ENCODE results near the gene AK5.

Gene AK5

DNA sequence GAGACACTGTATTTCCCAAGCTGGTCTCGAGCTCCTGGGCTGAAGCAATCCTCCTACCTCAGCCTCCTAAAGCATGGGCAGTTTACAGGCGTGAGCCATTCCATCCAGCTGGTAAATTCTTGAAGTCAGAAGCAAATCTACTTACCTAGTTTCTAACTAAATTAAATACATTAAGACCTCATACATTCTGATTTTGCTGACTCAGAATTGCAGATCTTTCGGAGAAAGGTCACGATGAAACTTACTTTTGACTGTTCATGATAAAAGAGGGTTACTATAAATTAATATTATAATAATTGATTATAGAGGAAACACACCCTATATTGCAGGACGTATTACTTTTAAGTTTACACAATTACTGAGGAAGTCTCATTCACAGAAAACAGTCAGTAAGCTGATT lies 268.3 kb downstream of the AK5 start:
- Histone ChIP-seq H3K4me3 (ENCODE audit: low read length) (no peak overlapping the region), H3K36me3 (ENCODE audit: insufficient read depth, low read length) (no peaks in the 10 kb centered on the region), H3K4me1 (ENCODE audit: control insufficient read depth, insufficient read depth, low read length) (peaks cover 17% of the 10 kb centered on the region), H3K4me2 (ENCODE audit: low read length) (no peak overlapping the region), H3K27me3 (ENCODE audit: control insufficient read depth, insufficient read depth, low read length) (no peaks in the 10 kb centered on the region), H3K9ac (ENCODE audit: low read depth, low read length) (no peak overlapping the region), H3K9me3 (replicated peaks; ENCODE audit: low read length) (no peaks in the 10 kb centered on the region)

DNA sequence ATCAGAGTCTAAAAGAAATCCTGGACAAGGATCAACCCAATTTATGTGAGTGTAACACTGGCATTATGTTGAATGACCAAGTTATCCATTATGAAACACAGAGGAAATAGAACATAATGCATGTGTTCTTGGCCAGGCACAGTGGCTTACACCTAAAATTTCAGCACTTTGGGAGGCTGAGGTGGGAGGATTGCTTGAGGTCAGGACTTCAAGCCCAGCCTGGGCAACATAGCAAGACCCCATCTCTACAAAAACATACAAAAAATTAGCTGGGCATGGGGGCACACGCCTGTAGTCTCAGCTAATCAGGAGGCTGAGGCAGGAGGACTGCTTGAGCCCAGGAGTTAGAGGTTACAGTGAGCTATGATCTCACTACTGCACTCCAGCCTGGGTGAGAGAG lies 270.8 kb downstream of the AK5 start:
- H3K27me3 ChIP-seq (ENCODE audit: control insufficient read depth, insufficient read depth, low read length): no peaks in the 10 kb centered on the region
- H3K9ac ChIP-seq (ENCODE audit: low read depth, low read length): no peak overlapping the region
- no peak overlapping the region for H3K4me2 ChIP-seq (ENCODE audit: low read length)
- peaks cover 17% of the 10 kb centered on the region for H3K4me1 ChIP-seq (ENCODE audit: control insufficient read depth, insufficient read depth, low read length)
- peaks cover 8% of the 10 kb centered on the region for H3K36me3 ChIP-seq (ENCODE audit: insufficient read depth, low read length)
- H3K9me3 ChIP-seq (replicated peaks; ENCODE audit: low read length): no peaks in the 10 kb centered on the region
- no peak overlapping the region for H3K4me3 ChIP-seq (ENCODE audit: low read length)

DNA sequence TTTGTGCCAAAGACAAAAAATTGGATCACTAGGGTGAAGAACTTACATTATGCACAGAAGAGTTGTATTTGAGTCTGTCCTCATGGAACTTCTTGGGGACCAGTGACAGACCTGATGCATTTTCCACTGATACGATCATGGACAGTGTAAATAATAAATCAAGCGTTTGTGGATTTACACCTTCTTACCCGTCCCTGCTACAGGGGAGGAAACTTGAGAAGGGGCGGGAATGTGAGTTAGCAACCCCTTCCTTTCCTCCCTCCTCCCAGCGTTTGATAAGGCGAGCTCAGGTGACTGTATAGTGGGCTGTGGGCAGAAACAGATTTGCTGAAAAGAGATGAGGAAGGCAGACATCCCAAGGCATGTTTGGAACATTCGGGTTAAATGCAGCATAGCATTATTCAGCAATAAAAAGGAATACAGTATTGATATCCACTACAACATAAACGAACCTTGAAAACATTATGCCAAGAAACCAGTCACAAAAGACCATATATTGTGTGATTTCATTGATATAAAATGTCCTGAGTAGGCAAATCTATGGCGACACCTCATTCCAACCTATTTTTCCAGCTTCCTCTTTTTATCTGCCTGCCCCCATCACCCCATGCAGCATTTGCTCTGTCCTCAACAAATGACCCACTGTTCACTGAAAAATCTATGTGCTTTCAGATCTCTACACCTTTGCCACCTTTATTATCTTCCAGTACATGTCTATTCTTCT lies 271.9 kb downstream of the AK5 start:
- no peak overlapping the region for H3K4me2 ChIP-seq (ENCODE audit: low read length)
- H3K27me3 ChIP-seq (ENCODE audit: control insufficient read depth, insufficient read depth, low read length): no peaks in the 10 kb centered on the region
- no peak overlapping the region for H3K9ac ChIP-seq (ENCODE audit: low read depth, low read length)
- no peaks in the 10 kb centered on the region for H3K9me3 ChIP-seq (replicated peaks; ENCODE audit: low read length)
- H3K4me1 ChIP-seq (ENCODE audit: control insufficient read depth, insufficient read depth, low read length): peaks cover 8% of the 10 kb centered on the region
- H3K36me3 ChIP-seq (ENCODE audit: insufficient read depth, low read length): peaks cover 14% of the 10 kb centered on the region
- H3K4me3 ChIP-seq (ENCODE audit: low read length): no peak overlapping the region

DNA sequence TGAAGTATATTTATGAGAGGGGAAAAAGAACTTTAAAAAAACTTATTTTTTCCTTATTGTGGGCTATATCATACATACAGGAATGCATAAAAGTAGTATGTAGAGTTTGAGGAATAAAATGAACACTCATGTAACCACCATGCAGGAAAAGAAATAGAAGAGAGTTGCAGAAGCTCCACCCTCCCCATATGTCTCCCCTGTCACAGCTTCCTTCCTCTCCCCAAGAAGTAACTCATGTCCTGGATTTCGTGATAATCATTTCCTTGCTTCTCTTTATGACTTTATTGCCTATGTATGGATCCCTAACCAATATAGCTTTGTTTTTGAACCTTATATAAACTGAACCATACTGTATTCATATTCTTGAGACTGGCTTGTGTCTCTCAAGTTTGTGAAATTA lies 274.2 kb downstream of the AK5 start:
- H3K27me3 ChIP-seq (ENCODE audit: control insufficient read depth, insufficient read depth, low read length): no peaks in the 10 kb centered on the region
- H3K9ac ChIP-seq (ENCODE audit: low read depth, low read length): no peak overlapping the region
- H3K9me3 ChIP-seq (replicated peaks; ENCODE audit: low read length): no peaks in the 10 kb centered on the region
- no peak overlapping the region for H3K4me2 ChIP-seq (ENCODE audit: low read length)
- H3K4me3 ChIP-seq (ENCODE audit: low read length): no peak overlapping the region
- H3K4me1 ChIP-seq (ENCODE audit: control insufficient read depth, insufficient read depth, low read length): peaks cover 8% of the 10 kb centered on the region
- H3K36me3 ChIP-seq (ENCODE audit: insufficient read depth, low read length): peaks cover 36% of the 10 kb centered on the region

DNA sequence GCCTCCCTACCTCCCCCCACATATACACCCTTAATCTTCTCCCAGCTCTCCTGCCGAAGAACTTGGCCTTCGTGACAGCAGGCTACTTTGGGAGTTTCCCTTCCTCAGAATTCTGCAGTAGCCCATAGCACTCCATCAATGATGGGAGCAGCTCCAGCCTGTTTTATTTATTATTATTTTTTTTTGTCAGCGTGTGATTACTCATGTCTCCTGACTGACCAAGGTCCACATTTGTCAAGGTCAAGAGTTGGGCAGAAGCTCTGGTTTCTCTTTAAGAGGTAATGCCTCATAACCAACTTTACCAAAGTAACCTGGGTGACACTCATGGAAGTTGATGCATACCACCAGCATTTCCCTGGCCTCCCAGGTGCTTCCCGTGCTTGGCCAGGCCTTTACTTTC lies 275.2 kb downstream of the AK5 start:
- Histone ChIP-seq H3K4me1 (ENCODE audit: control insufficient read depth, insufficient read depth, low read length) (peaks cover 8% of the 10 kb centered on the region), H3K27me3 (ENCODE audit: control insufficient read depth, insufficient read depth, low read length) (no peaks in the 10 kb centered on the region), H3K9ac (ENCODE audit: low read depth, low read length) (no peak overlapping the region), H3K36me3 (ENCODE audit: insufficient read depth, low read length) (peaks cover 46% of the 10 kb centered on the region), H3K9me3 (replicated peaks; ENCODE audit: low read length) (no peaks in the 10 kb centered on the region), H3K4me2 (ENCODE audit: low read length) (no peak overlapping the region), H3K4me3 (ENCODE audit: low read length) (no peak overlapping the region)

DNA sequence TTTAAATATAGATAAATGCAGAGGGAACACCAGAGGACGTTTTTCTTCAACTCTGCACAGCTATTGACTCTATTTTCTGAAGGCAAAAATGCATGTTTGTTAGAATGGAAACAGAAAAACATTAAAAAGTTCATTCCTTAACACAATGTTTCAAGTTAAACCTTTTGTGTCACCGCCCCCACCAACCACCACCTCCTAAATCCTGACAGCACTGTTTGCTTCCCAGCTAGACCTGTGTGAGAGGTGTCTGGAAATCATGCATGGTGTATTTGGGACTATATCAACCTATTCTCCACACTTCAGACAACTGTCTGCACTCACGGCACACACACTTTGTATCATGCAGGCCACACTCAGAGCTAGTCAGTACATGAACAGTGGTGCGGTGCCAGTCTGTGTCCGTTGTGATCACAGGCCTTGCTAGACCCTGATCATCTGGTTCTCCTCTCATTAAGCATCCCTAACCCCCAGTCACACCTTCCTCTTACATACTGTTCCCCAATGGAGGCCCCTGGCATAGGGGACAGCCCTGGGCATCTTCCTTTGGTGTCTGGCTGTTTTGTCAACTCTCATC lies 276.9 kb downstream of the AK5 start:
- H3K27me3 ChIP-seq (ENCODE audit: control insufficient read depth, insufficient read depth, low read length): no peaks in the 10 kb centered on the region
- no peak overlapping the region for H3K4me3 ChIP-seq (ENCODE audit: low read length)
- H3K36me3 ChIP-seq (ENCODE audit: insufficient read depth, low read length): peaks cover 52% of the 10 kb centered on the region
- H3K9me3 ChIP-seq (replicated peaks; ENCODE audit: low read length): no peaks in the 10 kb centered on the region
- H3K4me2 ChIP-seq (ENCODE audit: low read length): no peak overlapping the region
- no peak overlapping the region for H3K9ac ChIP-seq (ENCODE audit: low read depth, low read length)
- H3K4me1 ChIP-seq (ENCODE audit: control insufficient read depth, insufficient read depth, low read length): peaks cover 8% of the 10 kb centered on the region

DNA sequence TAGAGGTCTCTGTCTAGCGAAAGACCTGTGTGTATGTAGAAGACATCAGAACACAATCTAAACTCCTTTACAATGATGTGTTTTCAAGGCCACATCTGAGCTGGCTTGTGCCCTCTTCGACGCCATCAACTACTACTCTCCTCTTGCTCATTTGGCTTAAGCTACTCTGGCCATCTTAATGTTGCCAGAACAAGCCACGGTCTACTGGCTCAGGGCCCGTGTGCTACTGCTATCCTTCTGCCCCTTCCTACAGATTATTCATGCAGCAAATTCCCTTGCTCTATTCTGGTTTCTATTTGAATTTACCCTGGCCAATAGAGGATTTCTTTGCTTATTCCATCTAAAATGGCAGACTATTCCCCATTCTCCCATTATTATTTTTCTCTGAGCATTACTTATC lies 278.9 kb downstream of the AK5 start:
- Histone ChIP-seq H3K9me3 (replicated peaks; ENCODE audit: low read length) (no peaks in the 10 kb centered on the region), H3K36me3 (ENCODE audit: insufficient read depth, low read length) (peaks cover 70% of the 10 kb centered on the region), H3K4me1 (ENCODE audit: control insufficient read depth, insufficient read depth, low read length) (peaks cover 8% of the 10 kb centered on the region), H3K4me3 (ENCODE audit: low read length) (no peak overlapping the region), H3K27me3 (ENCODE audit: control insufficient read depth, insufficient read depth, low read length) (no peaks in the 10 kb centered on the region), H3K4me2 (ENCODE audit: low read length) (no peak overlapping the region), H3K9ac (ENCODE audit: low read depth, low read length) (no peak overlapping the region)

DNA sequence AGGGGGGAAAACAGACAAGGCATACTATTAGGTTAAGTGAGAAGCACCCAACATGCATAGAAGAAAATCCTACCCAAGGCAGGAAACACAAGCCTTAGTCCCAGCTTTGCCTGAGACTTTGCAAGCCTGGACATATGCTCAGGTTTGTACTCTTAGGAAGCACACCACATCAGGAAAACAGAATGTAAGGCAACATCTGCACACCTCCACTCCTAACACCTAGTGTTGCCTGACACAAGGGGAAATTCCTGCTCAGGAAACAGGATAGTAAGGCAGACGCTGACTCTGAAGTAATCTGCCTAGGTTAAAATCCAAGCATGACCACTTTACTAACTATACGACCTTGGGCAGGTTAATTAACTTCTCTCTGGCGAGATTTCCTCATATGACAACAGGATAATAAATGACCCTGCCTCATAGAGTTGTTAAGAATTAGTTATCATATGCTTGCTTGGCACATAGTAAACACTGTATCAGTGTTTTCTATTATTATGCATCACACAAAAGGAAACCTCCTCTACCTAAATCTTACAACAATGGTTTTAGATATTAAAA lies 280.9 kb downstream of the AK5 start:
- no peak overlapping the region for H3K4me2 ChIP-seq (ENCODE audit: low read length)
- no peak overlapping the region for H3K9ac ChIP-seq (ENCODE audit: low read depth, low read length)
- no peaks in the 10 kb centered on the region for H3K9me3 ChIP-seq (replicated peaks; ENCODE audit: low read length)
- H3K4me3 ChIP-seq (ENCODE audit: low read length): no peak overlapping the region
- H3K4me1 ChIP-seq (ENCODE audit: control insufficient read depth, insufficient read depth, low read length): no peaks in the 10 kb centered on the region
- H3K36me3 ChIP-seq (ENCODE audit: insufficient read depth, low read length): peaks cover 80% of the 10 kb centered on the region
- no peaks in the 10 kb centered on the region for H3K27me3 ChIP-seq (ENCODE audit: control insufficient read depth, insufficient read depth, low read length)

DNA sequence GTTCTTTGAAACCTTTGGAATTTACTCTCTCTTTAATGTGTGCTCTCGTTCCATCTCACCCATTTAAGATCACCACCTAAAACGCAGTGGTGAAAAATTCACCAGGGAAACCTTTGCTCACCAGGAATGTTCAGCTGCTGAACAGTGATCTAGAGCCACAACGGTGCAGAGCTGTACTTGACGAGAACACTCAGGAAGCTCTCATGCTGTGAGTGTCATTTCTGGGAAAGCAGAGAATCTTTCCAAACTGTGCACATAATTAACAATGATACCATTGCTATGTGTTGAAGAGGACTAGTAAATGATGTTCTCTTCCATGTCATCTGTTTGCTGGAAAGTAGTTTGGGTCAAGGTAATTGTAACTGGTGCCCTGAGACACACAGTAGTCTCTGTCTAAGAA lies 283.5 kb downstream of the AK5 start:
- H3K36me3 ChIP-seq (ENCODE audit: insufficient read depth, low read length): peaks cover 68% of the 10 kb centered on the region
- H3K9me3 ChIP-seq (replicated peaks; ENCODE audit: low read length): no peaks in the 10 kb centered on the region
- no peak overlapping the region for H3K4me3 ChIP-seq (ENCODE audit: low read length)
- H3K27me3 ChIP-seq (ENCODE audit: control insufficient read depth, insufficient read depth, low read length): no peaks in the 10 kb centered on the region
- no peak overlapping the region for H3K4me2 ChIP-seq (ENCODE audit: low read length)
- H3K4me1 ChIP-seq (ENCODE audit: control insufficient read depth, insufficient read depth, low read length): no peaks in the 10 kb centered on the region
- no peak overlapping the region for H3K9ac ChIP-seq (ENCODE audit: low read depth, low read length)

DNA sequence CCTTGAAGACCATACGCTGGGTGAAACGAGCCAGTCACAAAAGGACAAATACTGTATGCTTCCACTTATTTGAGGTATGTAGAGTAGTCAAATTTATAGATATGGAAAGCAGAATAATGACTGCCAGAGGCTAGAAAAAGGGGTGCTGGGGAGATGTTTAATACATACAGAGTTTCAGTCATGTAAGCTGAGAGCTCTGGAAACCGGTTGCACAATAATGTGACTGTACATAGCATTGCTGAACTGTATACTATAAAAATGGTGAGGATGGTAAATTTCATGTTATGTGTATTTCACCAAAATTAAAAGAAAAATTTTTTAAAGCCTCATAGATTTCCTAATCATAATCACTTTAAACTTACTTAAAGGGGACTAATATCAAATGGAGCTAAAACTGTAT lies 289.8 kb downstream of the AK5 start:
- no peaks in the 10 kb centered on the region for H3K4me1 ChIP-seq (ENCODE audit: control insufficient read depth, insufficient read depth, low read length)
- H3K9me3 ChIP-seq (replicated peaks; ENCODE audit: low read length): no peaks in the 10 kb centered on the region
- no peak overlapping the region for H3K4me3 ChIP-seq (ENCODE audit: low read length)
- H3K4me2 ChIP-seq (ENCODE audit: low read length): no peak overlapping the region
- peaks cover 60% of the 10 kb centered on the region for H3K36me3 ChIP-seq (ENCODE audit: insufficient read depth, low read length)
- no peak overlapping the region for H3K9ac ChIP-seq (ENCODE audit: low read depth, low read length)
- no peaks in the 10 kb centered on the region for H3K27me3 ChIP-seq (ENCODE audit: control insufficient read depth, insufficient read depth, low read length)

DNA sequence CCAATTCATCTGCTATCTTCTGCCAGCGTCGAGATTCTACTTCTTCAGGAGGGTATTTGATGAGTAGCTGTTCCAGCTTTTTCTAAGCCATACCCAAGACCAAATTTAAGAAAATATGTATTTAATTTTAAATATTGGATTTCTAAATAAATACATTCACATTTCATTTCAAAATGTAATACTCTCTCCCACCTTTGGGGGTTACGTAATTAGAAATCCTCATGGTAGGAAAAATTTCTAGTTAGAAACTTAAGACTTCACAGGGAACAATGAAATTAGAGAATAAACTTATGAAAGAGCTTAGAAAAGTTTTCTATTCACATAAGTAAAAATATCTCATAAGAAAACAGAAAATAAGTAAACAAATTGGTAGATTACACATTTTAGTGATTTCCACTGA lies 297.7 kb downstream of the AK5 start:
- no peaks in the 10 kb centered on the region for H3K9me3 ChIP-seq (replicated peaks; ENCODE audit: low read length)
- H3K4me3 ChIP-seq (ENCODE audit: low read length): no peak overlapping the region
- peaks cover 63% of the 10 kb centered on the region for H3K36me3 ChIP-seq (ENCODE audit: insufficient read depth, low read length)
- H3K27me3 ChIP-seq (ENCODE audit: control insufficient read depth, insufficient read depth, low read length): no peaks in the 10 kb centered on the region
- no peaks in the 10 kb centered on the region for H3K4me1 ChIP-seq (ENCODE audit: control insufficient read depth, insufficient read depth, low read length)
- H3K4me2 ChIP-seq (ENCODE audit: low read length): no peak overlapping the region
- no peak overlapping the region for H3K9ac ChIP-seq (ENCODE audit: low read depth, low read length)

DNA sequence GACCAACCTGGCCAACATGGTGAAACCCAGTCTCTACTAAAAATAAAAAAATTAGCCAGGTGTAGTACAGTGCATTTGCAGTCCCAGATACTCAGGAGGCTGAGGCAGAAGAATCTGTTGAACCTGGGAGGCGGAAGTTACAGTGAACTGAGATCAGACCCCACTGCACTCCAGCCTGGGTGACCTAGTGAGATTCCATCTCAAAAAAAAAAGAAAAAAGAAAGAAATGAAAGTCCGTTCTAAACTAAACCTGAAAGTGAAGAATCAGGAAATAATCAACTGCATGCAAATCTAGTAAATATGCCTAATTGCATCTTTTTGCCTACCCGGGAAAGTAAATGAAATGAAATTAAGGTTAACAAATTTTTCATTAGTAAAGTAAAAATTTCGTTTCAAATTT lies 301.1 kb downstream of the AK5 start:
- Histone ChIP-seq H3K27me3 (ENCODE audit: control insufficient read depth, insufficient read depth, low read length) (no peaks in the 10 kb centered on the region), H3K9me3 (replicated peaks; ENCODE audit: low read length) (no peaks in the 10 kb centered on the region), H3K9ac (ENCODE audit: low read depth, low read length) (no peak overlapping the region), H3K4me1 (ENCODE audit: control insufficient read depth, insufficient read depth, low read length) (no peaks in the 10 kb centered on the region), H3K4me3 (ENCODE audit: low read length) (no peak overlapping the region), H3K4me2 (ENCODE audit: low read length) (no peak overlapping the region), H3K36me3 (ENCODE audit: insufficient read depth, low read length) (peaks cover 36% of the 10 kb centered on the region)

Data from skeletal muscle satellite cell (primary cell).